ENCODE measurements around the gene BCAP31.
"Not testable (repeated sequence)": the region's sequence is repeated elsewhere in the genome, so short reads cannot be mapped to it uniquely, and the experiment has no call there.

The BCAP31 gene

DNA sequence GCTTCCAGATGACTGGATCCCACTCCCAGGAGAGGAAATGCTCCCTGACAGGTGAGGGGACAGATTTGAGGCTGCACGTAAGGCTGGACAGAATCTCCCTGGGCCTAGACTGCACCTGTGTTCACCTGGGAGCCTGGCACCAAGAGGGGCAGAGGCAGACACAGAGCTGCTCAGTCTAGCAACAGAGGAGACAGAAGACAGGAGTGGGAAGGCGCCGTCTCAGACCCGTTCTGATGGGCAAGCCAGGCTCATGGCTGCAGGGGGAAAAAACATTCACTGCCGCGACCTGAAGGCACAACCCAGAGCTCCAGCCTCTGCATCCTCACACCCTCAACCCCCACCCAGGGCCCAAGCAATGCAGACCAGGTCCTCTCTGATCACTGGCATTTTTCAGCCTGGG is 16.8 kb downstream of the BCAP31 start:
- no peak for DNase-seq

DNA sequence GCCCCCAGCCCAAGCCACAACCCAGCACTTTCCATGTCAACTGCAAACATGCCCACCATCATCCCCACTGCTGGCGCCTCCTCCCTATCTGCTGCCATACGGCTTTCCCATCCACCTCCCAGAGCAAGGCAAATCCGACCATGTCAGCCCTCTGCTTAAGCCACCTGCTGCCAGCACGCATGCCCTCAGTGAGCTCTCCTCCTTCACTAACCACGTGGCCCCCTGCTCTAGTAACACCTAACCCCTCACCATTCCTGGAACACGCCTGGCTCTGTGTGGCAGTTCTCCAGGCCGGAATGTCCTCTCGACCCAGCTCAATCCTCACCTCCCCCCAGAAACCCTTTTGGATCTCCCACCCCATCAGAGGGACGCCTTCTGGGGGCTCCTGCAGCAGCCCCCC is 17.4 kb downstream of the BCAP31 start:
- no peak for DNase-seq

DNA sequence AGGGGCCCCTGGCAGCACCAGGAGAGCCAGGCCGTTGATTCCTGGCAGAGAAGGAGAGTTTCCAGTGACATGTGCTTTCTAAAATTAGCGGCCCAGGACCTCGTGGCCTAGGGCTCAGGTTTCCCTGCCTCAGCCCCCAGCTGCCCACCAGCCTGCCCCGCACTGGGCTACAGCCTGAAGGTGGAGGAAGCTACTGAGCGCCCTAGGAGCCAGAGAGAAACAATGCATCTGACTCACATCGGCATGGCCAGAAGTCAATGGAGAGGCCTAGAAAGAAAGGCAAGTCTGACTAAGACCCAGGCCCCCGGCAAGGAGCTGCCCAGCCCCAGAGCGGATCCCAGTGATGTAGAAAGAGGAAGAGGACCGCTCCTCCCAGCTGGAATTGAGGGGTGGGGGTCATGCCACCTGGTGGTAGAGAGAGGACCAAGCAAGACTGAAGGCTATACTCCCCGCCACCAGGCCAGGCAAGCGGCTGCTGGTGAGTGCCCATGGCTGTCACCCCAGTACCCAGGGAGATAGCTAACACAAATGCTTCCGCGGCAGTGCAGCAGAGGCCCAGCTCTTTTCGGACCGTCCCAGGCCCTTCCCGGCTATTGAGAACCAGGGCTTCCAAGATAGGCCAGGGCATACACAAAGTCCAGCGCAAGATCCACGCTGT is 18.7 kb downstream of the BCAP31 start:
- DNase-seq, result not testable (repeated sequence)

DNA sequence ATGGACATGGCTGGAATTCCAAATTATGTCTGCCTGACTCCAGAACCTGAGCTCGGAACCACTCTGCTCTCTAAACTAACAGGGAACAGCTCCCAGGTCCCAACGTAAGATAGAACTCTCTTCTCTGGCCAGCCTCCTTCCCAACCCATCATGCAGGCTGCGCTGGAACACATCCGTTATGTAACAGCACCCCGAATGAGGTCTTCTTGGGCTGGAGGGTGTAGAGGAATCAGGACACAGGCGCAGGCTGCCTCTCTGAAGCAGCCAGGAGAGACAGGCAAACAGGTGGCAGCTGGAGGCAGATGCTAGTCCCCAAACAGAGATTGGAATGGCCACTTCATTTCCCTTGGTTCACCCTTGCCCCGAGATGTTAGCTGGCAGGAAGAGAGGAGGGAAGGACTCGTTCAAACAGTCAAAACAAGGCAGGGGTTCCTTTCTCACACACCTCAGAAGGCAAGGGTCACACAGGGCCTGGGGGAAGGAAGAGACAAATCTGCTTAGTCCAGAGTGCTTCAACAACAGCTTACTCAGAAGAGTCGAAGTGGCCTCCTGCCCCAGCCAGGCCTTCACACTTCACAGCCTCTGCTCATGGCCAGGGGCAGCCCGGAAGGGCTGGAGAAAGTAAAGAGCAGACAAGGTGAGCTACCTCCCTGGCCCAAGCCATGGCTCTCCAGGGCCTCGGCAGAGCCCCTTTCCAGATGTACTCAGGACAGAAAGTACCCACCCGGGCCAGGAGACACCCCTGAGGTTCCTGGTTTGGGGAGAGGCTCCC is 19.4 kb downstream of the BCAP31 start:
- DNase-seq, result not testable (repeated sequence)

DNA sequence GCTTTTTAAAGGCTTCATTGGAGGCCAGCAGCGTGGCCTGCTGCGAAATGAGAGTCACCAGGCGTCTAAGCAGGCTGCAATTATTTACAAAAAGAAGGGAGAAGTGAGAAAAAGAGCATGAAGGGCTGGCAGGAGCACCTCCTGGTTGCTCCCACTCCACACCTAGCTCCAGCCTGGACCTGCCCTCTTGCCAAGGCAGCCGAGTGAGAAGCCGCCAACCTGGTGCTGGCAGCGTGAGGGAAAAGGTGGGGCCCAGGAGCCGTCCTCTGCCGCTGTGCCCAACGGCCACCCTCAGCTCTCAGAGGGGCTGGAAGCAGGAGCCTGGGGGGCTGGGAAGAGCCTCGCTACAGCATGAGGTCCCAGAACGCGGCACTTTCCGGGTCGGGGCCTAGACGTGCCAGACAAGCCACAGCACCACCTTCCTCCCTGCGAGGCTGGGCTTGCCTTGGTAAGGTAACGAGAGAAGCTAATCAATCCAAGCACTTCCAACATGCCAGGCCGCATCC is 20.1 kb downstream of the BCAP31 start:
- no peak for DNase-seq

DNA sequence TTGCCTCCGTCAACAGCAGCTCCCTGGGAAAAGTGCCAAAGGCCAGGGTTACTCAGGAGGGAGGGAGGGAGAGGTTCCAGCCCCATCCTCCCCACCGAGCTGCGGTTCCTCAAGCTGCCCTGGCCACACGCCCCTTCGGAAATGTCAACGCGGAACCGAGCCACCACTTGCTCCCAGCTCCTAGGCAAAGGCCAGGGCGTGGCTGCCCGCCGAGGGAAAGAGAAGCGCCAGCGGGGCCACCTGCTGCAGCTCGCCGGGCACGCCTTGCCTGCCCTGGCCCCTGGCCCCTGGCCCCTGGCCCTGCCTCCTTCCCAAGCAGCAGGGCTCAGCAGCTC is 21.2 kb downstream of the BCAP31 start:
- no peak for DNase-seq

DNA sequence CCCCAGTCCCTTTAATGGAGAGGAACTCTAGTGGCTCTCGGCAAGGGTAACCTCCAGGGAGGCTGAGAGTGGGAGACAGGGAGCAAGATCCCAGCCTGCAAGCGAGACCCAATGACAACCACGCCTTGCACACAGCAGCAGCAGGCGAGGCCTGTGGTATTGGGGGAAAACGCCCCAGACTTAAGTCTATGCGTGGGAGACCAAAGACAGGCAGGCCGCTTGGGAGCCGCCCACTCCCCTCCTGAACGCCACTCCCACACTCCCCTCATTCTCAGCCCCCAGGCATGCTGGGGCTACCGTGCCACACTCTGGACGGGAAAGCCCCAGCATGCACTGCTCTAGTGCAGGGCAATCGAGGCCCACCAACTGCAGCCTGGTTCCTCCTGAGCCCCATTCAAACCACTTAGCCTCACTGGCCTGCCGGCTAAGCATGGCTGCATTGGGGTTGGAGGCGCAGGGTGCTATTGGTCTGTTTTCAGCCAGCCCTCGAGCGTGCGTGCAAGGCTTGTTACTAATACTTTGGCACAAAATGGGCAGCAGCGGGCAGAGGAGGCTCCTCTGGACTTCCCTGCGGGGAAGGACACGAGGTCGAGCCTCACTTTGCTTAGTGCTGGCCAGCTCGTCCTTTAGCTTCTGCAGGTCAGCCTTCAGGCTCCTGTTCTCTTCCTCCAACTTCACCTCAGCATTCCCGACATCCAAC is 21.7 kb downstream of the BCAP31 start:
- no peak for DNase-seq

DNA sequence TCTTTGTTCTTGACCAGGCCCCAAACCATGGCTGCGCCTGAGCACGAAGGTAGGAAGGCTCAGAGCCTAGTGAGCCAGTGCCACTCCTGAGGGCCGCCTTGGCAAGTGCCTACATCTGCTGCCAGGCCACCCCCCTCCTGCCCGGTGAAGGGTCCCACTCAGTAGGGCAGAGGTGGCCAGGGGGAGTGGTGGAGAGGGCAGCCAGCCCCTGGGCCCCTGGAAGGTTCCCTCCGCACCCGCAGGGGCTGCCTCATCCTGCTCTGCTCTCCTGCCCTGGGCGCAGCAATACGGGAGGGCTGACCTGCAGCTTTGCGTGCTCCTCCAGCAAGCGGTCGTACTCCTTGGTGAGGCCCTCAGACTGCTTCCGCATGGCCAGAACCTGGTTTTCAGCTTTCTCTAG is 22.5 kb downstream of the BCAP31 start:
- DNase-seq, result no peak

DNA sequence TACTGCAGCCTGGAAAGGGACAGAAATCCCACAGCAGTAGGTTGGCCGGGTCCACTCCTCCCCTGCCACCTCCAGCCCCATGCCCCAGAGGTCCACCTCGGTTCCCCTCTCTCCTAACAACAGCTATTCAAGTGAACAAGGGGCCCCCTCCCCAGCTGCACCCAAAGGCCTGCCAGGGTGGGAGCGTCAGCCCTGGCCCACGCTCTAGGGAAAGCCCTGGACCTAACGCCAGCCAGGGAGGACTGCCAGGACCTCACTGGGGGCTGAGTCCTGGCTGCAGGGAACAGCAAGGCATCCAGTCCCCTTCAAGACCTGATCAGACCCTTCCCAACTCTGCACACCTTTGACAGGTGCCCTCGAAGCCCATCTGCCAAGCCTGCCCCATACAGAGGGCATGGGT is 23.2 kb downstream of the BCAP31 start:
- DNase-seq, result no peak

DNA sequence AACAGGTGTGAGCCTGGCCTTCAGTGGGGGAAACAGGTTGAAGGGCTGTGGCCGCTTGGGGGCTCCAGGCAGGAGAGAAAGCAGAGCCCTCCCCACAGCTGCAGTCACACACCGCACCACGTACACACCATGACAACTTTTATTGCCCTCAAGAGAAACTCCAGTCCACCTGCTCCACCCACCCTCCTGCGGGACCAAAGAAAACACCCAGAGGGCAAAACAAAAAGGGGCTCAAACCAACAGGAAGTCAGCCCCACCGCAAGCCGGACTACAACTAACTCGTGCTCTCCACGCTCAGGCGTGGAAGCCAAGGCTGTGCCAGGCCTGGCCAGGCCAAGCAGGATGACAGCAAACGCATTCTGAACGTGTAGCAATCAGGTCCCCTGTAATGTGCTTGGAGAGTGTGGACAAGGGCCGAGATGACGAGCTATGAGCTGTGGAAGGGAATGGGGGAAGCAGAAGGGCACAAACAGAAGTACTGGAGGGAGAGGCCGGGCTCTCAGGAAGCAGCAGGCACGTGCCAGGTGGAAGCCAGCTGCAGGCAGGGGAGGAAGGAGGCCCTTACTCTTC is 23.7 kb downstream of the BCAP31 start:
- DNase-seq, result no peak

DNA sequence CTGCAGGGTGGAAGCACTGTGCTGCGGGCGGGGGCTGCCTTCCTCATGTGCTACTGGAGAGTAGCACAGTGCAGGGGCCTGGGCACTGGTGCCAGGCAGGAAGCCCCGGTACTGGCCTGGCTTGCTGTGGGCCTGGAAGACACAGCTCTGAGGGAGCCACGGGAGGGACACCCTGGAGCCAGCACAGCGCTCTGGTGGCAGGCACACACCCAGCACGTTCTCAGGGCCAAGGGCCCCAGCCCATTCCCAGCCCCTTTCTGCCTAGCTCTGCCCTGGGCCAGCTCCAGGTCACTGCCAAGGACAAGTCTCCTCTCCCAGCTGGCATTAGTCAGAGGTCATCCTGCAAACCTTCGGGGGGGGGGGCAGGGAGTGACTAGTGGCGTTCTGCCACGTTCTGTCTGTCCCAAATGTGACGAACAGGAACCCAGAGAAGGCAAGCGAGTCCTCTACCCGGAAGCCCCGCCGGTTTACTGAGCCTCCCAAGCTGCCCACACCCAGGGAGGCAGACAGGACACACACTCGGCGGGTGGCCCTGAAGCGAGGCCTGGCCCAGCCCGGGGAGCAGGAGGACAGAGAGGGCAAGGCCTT is 24.3 kb downstream of the BCAP31 start:
- not testable (repeated sequence) for DNase-seq

DNA sequence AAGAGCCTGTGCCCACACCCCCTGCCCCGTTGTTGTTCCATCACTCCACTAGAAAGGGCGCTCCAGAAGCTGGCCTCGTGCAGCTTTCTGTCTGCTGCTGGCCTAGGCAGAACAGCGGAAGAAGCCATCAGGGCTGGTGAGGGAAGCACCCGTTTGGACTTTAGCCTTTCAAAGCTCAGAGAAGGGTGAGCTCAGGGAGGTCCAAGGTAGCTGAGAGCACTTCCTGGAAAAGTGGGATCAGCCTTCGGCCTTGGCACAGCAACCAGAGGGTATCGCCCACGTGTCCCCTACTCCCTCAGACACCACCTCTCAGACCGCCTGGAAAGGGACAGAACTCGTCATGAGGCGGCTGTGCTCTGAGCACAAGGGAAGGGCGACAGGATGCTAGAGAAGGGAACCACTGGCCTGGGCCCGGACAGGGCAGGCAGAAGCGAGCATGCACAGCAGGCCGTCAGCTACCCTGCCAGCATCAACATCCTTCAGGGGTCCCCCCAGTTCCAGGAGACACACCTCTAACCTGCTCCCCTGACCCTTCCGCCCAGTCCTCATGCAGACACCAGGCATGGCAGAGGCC is 24.9 kb downstream of the BCAP31 start:
- not testable (repeated sequence) for DNase-seq

DNA sequence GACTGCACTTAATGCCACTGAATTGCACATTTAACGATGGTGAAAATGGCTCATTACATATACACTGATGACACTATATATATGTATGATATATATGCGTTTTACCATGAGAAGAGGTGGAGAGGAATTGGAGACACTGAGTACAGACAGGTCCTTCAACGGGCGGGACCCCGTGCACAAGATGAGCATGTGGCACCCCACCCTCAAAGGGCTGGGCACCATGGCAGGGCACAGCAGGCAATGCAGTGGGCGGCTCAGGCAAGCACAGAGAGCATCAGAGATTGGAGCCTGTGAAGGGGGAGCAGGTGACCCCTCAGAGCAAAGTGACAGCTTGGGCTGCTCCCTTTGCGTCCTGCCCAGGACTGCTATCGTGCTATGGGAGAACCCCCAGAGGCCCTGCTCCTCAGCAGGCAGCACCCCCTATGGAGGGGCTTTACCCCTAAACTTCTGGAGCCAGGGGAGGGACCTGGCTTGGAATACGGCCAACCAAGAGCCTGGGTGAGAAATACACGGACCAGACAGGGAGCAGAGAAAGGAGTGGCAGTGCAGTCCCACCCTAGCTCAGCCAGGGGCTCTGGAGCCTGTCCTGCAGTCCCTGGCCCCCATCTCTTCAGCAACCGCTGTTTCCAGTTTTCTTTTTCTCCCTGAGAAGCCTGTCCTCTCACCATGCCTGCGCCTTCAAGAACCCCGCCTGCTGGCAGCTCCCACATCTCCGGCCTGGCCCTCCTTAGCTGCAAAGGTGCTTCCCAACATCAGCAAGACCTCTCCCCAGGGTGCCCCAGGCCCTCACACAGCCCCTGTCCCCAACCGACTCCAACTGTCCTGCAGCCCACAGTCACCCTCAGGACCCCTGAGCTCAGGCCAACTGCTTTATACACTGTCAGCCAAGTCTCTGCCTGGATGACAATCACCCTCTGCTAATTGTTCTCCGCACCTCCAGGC is 26.0 kb downstream of the BCAP31 start:
- DNase-seq, result no peak

DNA sequence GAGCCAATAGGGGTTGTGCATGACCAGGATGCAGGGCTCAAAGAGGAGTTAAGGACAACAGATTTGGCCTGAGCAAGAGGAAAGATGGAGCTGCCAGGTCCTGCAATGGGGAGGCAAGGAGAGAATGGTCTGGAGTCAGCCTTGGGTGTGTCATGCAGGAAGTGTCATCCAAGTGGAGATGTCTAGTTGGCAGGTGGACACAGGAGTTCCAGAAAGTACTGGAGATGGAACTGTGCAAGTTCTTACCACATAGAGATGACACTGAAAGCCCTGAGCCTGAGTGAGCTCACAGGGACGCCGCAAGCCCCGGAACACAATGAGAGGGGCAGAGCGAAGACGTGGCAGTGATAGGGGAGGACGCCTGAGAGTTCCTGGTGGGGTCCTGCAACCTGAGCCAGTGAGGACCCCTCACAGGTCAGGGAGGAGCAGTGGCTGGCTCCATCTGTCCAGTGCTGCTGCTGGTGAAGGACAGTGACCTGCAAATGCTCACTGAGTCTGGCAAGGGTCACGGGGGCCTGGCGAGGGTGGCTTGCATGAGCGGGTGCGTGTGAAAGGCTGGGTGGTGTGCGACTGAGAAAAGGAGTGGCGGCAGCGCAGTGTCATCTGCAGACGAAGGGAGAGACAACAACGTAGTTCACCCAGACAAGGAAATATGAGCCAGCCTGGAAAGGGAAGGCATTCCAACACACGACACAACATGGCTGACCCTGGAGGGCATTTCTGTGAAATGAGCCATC is 27.0 kb downstream of the BCAP31 start:
- not testable (repeated sequence) for DNase-seq

DNA sequence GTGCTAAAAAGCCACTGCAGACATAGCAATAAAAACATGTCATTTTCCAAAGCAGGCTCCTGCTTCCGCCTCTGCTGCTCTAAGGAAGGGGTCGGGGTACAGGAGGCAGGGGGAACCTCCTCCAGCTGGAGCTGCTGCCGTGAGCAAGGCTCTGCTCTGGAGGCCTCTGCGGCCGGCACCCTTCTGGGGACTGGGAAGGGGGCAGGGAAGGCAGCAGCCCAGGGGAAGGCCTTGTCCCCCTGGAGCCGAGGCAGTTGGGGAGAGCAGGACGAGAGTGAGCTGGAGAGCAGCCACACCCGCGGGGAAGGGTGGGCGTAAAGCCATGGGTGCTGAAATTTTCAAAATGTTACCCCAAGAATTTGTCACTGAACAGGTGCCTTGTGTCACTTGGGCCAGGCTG is 27.6 kb downstream of the BCAP31 start:
- DNase-seq, result not testable (repeated sequence)

DNA sequence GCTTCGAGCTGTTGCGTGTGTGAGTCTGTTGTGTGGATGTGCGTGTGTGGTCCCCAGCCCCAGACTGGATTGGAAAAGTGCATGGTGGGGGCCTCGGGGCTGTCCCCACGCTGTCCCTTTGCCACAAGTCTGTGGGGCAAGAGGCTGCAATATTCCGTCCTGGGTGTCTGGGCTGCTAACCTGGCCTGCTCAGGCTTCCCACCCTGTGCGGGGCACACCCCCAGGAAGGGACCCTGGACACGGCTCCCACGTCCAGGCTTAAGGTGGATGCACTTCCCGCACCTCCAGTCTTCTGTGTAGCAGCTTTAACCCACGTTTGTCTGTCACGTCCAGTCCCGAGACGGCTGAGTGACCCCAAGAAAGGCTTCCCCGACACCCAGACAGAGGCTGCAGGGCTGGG is 28.1 kb downstream of the BCAP31 start:
- DNase-seq, result no peak

DNA sequence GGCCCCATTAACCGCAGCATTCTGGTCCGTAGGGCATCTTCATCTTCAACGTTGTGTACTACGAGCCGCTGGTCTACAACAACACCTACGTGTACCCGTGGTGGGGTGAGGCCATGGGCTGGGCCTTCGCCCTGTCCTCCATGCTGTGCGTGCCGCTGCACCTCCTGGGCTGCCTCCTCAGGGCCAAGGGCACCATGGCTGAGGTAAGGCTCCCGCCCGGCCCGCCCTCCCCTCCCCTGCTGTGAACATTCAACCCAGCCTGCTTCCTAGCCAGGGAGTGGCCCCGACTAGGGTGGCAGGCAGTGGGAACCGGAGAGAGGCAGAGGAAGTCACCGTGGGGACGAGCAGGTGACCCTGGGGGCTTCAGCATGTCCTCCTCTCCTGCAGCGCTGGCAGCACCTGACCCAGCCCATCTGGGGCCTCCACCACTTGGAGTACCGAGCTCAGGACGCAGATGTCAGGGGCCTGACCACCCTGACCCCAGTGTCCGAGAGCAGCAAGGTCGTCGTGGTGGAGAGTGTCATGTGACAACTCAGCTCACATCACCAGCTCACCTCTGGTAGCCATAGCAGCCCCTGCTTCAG is 29.4 kb downstream of the BCAP31 start:
- no peak for DNase-seq

DNA sequence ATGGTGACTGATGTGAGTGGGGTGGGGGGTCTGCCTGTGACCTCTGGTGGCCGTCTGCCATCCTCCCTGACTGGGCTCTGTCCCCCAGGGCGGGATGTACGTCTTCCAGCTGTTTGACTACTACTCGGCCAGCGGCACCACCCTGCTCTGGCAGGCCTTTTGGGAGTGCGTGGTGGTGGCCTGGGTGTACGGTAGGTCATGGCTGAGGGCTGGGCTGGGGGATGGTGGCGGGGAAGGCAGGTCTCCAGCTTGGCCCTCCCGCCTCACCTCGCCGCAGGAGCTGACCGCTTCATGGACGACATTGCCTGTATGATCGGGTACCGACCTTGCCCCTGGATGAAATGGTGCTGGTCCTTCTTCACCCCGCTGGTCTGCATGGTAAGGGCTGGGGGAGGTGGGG is 29.9 kb downstream of the BCAP31 start:
- DNase-seq, result not testable (repeated sequence)

DNA sequence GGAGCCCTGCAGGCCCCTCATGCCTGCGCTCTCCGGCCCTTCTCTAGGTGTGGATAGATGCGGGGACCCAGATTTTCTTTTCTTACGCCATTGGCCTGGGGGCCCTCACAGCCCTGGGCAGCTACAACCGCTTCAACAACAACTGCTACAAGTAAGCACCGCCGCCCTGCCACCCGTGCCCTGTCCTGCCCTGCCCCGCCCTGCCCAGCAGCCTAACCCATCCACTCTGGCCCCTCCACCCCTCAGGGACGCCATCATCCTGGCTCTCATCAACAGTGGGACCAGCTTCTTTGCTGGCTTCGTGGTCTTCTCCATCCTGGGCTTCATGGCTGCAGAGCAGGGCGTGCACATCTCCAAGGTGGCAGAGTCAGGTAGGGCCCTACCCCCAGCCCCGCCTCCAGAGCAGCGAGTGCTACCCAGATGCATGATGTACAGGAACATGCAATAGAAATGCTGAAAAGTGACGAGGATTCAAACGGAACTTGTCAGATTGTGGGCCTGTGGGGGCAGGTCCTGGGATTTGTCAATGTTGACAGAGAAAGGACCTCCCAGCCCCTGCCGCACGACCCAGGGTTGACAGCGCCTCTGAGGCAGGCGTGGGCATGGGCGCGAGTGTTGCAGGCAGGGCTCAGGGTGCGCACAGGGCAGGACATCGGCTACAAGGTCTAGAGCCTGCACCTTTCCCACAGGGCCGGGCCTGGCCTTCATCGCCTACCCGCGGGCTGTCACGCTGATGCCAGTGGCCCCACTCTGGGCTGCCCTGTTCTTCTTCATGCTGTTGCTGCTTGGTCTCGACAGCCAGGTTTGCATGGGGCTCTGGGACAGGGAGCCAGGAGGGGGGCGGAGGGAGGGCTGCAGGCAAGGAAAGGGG is 30.7 kb downstream of the BCAP31 start:
- no peak for DNase-seq

Measured in DMS 273 treated with DMSO at 0.1 percent for 48 hours (cell line).